Measurements from ENCODE around the gene LRP1B. TPM values are rescaled to one million over a fixed set of nuclear protein-coding genes. Genes with fewer than 3 reads are reported as not detected.

LRP1B gene
- polyA plus RNA-seq, 1 of the 3 experiments (the other 2 are of a cell fraction) = 0.28 TPM

DNA sequence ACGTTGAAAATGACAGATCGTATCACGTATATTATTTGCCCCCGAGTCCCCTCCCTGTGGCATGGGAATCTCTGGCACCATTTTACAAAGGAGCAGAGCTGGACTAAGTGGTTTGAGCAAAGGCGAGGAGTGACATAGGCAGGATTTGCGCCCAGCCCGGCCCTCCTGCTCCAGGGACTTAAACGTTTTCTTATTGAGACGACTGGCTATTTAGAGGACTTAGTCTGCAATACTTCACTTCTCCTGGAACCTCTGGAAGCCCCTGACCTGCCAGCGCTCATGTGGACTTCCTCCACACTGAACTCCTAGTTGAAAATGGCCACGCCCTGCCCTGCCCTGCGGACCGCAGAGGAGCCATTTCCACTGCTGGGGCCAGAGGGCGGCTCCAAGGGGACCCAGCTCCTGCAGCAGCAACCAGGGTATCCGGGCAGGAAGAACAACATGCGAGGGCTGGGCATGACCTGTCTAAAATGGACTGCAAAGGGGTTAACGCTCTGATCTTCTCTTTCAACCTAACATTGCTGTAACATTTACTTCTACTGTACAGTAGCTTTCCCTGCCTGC, 690.7 kb downstream of the LRP1B start:
- CTCF ChIA-PET = no interaction called here
- Histone ChIP-seq H3F3A (replicated peaks; ENCODE audit: insufficient read depth) (peaks cover 3% of the 10 kb centered on the region), H3K9ac (no peak overlapping the region), H3K79me2 (ENCODE audit: insufficient read depth) (no peaks in the 10 kb centered on the region), H3K9me2 (no peaks in the 10 kb centered on the region), H3K4me1 (ENCODE audit: control insufficient read depth in 1 of 2, insufficient read depth in 2 of 2, low read depth in 1 of 2, low read length in 1 of 2) (no peaks in the 10 kb centered on the region; a peak in 1 of 4 replicates), H3K9me3 (no peaks in the 10 kb centered on the region), H3K36me3 (replicated peaks in 1 of 2; ENCODE audit: control insufficient read depth in 1 of 2, insufficient read depth in 2 of 2, low read length in 1 of 2) (no peaks in the 10 kb centered on the region), H3K4me2 (no peak overlapping the region), H3K4me3 (ENCODE audit: low read depth in 2 of 2, low read length in 1 of 2) (no peak overlapping the region), H3K27ac (ENCODE audit: low read depth in 2 of 2, low read length in 1 of 2) (no peak overlapping the region), H2AFZ (ENCODE audit: low read depth) (no peak overlapping the region), H4K20me1 (ENCODE audit: insufficient read depth) (no peaks in the 10 kb centered on the region), H3K27me3 (ENCODE audit: insufficient read depth) (no peaks in the 10 kb centered on the region)
- WGBS (ENCODE audit: low lambda C conversion rate) = 89% methylated on average over 14 of the region's 17 CpGs
- TF ChIP-seq FOXJ3 (CRISPR knock-in tag; IDR thresholded peaks at IDR 0.05) (no peak), GABPA (IDR thresholded peaks at IDR 0.05; ENCODE audit: low read depth) (no peak), FOXM1 (IDR thresholded peaks at IDR 0.05; ENCODE audit: low read depth) (no peak), CHD2 (IDR thresholded peaks at IDR 0.05; ENCODE audit: low read length, partially characterized antibody) (no peak), MXI1 (IDR thresholded peaks at IDR 0.05; ENCODE audit: low read depth, low read length) (no peak), TCF12 (IDR thresholded peaks at IDR 0.05) (no peak), SIN3A (IDR thresholded peaks at IDR 0.05; ENCODE audit: borderline replicate concordance, low read depth, low read length) (no peak), YY1 (IDR thresholded peaks at IDR 0.05; ENCODE audit: low read depth) (no peak), JUND (IDR thresholded peaks at IDR 0.05) (no peak), EP300 (IDR thresholded peaks at IDR 0.05; ENCODE audit: borderline replicate concordance in 1 of 2, low read depth in 1 of 2, low read length in 1 of 2) (no peak), FOSL2 (IDR thresholded peaks at IDR 0.05; ENCODE audit: borderline replicate concordance, low read depth) (no peak), SMC3 (IDR thresholded peaks at IDR 0.05; ENCODE audit: low read depth, low read length) (no peak), RFX5 (IDR thresholded peaks at IDR 0.05; ENCODE audit: low read length) (no peak), TEAD4 (IDR thresholded peaks at IDR 0.05; ENCODE audit: borderline replicate concordance, insufficient read depth) (no peak), TAF1 (IDR thresholded peaks at IDR 0.05; ENCODE audit: borderline replicate concordance, low read depth, low read length) (no peak)
- TF ChIP-seq, protein P1, sequence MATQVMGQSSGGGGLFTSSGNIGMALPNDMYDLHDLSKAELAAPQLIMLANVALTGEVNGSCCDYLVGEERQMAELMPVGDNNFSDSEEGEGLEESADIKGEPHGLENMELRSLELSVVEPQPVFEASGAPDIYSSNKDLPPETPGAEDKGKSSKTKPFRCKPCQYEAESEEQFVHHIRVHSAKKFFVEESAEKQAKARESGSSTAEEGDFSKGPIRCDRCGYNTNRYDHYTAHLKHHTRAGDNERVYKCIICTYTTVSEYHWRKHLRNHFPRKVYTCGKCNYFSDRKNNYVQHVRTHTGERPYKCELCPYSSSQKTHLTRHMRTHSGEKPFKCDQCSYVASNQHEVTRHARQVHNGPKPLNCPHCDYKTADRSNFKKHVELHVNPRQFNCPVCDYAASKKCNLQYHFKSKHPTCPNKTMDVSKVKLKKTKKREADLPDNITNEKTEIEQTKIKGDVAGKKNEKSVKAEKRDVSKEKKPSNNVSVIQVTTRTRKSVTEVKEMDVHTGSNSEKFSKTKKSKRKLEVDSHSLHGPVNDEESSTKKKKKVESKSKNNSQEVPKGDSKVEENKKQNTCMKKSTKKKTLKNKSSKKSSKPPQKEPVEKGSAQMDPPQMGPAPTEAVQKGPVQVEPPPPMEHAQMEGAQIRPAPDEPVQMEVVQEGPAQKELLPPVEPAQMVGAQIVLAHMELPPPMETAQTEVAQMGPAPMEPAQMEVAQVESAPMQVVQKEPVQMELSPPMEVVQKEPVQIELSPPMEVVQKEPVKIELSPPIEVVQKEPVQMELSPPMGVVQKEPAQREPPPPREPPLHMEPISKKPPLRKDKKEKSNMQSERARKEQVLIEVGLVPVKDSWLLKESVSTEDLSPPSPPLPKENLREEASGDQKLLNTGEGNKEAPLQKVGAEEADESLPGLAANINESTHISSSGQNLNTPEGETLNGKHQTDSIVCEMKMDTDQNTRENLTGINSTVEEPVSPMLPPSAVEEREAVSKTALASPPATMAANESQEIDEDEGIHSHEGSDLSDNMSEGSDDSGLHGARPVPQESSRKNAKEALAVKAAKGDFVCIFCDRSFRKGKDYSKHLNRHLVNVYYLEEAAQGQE (IDR thresholded peaks at IDR 0.05; ENCODE audit: low read depth, low read length) = no peak
- TF ChIP-seq, protein P2, sequence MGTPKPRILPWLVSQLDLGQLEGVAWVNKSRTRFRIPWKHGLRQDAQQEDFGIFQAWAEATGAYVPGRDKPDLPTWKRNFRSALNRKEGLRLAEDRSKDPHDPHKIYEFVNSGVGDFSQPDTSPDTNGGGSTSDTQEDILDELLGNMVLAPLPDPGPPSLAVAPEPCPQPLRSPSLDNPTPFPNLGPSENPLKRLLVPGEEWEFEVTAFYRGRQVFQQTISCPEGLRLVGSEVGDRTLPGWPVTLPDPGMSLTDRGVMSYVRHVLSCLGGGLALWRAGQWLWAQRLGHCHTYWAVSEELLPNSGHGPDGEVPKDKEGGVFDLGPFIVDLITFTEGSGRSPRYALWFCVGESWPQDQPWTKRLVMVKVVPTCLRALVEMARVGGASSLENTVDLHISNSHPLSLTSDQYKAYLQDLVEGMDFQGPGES (IDR thresholded peaks at IDR 0.05; ENCODE audit: low read depth, low read length) = no peak
- TF ChIP-seq, protein P3, sequence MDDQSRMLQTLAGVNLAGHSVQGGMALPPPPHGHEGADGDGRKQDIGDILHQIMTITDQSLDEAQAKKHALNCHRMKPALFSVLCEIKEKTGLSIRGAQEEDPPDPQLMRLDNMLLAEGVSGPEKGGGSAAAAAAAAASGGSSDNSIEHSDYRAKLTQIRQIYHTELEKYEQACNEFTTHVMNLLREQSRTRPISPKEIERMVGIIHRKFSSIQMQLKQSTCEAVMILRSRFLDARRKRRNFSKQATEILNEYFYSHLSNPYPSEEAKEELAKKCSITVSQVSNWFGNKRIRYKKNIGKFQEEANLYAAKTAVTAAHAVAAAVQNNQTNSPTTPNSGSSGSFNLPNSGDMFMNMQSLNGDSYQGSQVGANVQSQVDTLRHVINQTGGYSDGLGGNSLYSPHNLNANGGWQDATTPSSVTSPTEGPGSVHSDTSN (IDR thresholded peaks at IDR 0.05) = no peak
- TF ChIP-seq, protein P4, sequence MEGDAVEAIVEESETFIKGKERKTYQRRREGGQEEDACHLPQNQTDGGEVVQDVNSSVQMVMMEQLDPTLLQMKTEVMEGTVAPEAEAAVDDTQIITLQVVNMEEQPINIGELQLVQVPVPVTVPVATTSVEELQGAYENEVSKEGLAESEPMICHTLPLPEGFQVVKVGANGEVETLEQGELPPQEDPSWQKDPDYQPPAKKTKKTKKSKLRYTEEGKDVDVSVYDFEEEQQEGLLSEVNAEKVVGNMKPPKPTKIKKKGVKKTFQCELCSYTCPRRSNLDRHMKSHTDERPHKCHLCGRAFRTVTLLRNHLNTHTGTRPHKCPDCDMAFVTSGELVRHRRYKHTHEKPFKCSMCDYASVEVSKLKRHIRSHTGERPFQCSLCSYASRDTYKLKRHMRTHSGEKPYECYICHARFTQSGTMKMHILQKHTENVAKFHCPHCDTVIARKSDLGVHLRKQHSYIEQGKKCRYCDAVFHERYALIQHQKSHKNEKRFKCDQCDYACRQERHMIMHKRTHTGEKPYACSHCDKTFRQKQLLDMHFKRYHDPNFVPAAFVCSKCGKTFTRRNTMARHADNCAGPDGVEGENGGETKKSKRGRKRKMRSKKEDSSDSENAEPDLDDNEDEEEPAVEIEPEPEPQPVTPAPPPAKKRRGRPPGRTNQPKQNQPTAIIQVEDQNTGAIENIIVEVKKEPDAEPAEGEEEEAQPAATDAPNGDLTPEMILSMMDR (IDR thresholded peaks at IDR 0.05) = no peak
- POLR2A ChIA-PET = no interaction called here
- DNase-seq = no peak
